GM18505 (cell line): ENCODE measurements around the gene APOL1.
"Not testable (repeated sequence)": the region's sequence is repeated elsewhere in the genome, so short reads cannot be mapped to it uniquely, and the experiment has no call there.

Source experiments
- ATAC-seq: cut with Tn5 transposase; IDR thresholded peaks from one replicate; pipeline ENCODE4 v1.9.1; 2021; ENCODE audit not compliant: unreplicated experiment
- POLR2A ChIP-seq: IDR thresholded peaks from 4 replicates; pipeline ENCODE4 v1.6.1; 2011; ENCODE audit warnings: borderline replicate concordance; ENCODE audit not compliant: insufficient read depth, insufficient read length; ENCODE audit errors: extremely low read depth

The APOL1 gene, protein sequence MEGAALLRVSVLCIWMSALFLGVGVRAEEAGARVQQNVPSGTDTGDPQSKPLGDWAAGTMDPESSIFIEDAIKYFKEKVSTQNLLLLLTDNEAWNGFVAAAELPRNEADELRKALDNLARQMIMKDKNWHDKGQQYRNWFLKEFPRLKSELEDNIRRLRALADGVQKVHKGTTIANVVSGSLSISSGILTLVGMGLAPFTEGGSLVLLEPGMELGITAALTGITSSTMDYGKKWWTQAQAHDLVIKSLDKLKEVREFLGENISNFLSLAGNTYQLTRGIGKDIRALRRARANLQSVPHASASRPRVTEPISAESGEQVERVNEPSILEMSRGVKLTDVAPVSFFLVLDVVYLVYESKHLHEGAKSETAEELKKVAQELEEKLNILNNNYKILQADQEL

DNA sequence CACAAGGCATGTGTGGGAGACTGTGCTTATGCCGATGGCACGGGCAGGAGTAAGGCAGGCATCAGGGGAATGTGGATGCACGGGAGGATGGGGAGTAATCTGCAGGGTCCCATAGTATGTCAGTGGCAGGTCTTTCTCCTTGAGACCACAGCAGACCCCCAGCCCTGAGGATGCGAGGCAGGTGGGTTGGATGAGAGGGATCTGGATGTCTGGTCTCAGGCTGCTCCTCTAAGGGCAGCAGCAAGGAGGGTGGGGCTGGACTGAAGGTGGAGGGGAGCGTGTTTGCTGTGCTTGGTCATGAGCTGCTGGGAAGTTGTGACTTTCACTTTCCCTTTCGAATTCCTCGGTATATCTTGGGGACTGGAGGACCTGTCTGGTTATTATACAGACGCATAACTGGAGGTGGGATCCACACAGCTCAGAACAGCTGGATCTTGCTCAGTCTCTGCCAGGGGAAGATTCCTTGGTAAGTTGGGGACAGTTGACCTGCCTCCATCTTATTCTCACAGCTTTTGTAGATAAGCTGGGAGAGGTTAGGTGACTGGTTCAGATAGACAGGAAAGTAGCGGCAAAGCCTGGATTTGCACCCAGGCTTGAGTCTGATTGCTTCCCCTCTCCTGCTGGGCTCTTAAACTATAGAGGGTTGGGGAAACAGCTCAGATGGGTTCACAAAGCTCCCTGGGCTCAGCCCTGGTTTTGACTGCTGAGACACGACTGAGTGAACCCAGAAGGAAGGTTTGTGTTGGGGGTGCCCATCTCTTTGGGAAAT lies at the start of gene APOL1:
Gene APOL1, plus strand, starts transcription at position 380 of the 769 bp plus-strand sequence. CDS start 1,823 bp downstream, outside the sequence.
- peak; percentile 57 for TF ChIP-seq POLR2A
- no peak for ATAC-seq

DNA sequence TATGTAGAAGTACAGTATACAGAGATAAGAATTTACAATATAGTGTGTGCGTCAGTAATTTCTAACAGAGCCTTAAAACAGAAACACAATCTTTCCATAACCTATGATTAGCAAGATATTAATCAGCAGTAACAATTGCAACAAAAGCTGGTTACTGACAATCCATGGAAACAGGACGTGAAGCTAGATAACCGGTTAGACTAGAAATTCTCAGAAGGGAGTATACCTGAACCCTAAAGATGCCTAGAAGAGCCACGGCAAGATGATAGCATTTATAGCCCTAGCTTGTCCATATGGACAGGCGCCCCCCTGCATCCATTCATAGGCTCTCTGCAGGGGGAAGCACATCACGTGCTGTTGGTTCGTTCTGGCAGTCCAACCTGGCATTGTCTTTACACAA lies 49.5 kb upstream of the APOL1 start:
- not testable (repeated sequence) for ATAC-seq

DNA sequence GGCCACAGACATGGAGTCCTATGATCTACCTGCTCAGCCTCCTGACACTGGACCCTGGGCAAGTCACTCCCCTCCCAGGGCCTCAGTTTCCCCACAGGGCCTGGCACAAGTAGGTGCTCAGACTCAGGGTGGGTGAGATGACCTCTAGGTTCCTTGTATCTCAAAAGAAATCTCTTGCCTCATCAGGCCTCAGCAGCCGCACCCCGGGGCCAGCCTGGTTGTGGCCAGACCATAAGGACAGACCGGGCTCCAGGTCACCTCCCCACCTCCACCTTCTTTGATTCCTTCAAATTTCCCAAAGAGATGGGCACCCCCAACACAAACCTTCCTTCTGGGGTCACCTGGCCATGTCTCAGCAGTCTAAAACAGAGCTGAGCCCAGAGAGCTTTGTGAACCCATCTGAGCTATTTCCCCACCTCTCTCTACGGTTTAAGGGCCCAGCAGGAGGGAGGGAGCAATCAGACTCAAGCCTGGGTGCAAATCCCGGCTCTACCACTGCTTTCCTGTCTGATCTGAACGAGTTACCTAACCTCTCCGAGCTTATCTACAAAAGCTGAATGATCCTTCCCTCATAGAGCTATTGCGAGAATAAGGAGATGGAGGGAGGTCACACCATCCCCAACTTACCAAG lies 48.8 kb upstream of the APOL1 start:
- no peak for ATAC-seq
- no peak for TF ChIP-seq POLR2A

DNA sequence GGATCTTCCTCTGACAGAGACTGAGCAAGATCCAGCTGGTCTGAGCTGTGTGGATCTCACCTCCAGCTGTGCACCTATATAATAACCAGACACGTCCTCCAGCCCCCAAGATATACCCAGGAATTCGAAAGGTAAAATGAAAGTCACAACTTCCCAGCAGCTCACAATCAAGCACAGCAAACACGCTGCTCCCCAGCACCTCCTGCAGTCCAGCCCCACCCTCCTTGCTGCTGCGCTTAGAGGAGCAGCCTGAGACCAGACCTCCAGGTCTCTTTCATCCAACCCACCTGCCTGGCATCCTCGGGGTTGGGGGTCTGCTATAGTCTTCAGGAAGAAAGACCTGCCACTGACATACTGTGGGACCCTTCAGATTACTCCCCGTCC lies 48.3 kb upstream of the APOL1 start:
- no peak for ATAC-seq
- TF ChIP-seq POLR2A, result no peak

DNA sequence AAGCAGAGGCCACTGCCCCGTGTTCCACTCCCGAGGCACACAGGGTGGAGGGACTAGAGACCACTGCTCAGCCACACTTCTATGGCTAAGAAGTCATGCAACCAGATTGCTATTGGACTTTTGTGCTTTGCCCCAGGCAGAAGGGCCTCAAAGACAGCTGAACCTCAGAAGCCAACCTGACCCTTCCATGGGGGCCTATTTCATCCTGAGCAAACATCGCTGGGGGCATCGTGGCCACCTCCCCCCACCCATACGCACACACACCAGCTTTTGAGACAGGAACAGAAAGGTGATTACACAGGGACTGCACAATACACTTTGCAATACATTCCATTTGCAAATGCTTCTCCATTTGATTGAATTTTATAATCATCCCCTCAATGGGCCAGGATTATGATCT lies 47.4 kb upstream of the APOL1 start:
- not testable (repeated sequence) for ATAC-seq

DNA sequence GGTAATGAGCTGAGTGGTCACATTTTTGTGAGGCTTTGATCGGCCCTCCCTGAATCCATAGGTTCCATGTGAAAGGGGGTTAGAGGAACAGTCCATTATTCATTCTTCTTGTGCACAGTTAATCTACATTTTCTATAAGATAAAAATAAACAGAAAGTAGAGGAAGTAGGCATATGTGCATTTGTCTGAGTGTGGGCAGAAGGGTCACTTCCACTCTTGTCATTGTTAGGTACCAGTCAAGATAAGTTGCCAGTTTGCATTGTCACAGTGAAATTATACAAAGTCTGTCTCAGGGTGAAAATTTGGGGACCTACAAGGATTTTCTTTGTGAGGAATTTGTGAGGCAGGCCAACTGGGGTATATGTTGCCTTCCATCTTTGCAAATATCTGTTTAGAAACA lies 46.7 kb upstream of the APOL1 start:
- no peak for ATAC-seq
- TF ChIP-seq POLR2A, result no peak

DNA sequence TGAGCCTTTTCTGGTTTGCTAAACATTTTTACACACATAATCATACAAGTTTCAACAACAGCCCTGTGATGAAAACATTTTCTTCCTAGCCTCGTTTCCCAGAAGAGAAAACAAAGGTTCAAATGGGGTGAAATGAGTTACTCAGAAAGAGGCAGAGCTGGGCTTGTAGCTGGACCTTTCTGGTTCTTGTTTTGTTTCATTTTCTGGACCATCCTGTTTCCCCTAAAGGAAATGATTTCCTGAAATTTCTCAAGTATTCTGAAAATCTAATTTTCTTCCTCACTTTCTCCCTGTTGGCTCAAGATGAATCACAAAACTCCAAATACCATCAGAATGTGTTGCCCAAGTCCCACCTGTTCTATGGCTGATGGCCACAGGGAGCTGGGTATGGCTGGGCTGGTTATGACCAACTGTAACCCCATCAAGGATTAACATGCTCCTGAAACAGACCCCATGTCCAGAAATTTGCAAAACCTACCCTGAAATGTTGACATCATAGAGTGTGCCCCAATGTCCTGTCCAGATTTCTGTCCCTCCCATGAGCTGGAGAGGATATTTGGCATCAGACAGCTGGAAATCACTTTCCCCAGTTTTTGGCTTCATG lies 44.7 kb upstream of the APOL1 start:
- TF ChIP-seq POLR2A, result no peak
- ATAC-seq, result no peak

DNA sequence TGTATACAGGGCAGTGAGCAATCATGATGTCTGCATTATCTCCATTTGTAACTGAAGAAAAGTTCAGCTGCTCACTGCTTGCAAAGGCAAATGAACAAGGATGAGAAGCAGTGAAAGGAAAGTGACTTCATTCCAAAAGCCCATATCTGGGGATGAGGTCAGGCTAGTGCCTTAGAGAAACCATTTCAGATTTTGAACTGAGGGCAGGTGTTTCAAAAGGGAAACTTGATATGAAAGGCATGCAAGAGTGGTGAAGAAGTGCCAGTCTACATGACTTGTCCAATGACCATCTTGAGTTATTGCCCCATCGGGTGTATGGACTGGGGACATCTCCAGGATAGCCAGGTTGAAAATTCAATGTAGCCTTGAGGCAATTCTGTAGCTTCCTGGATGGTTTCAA lies 44.0 kb upstream of the APOL1 start:
- TF ChIP-seq POLR2A, result no peak
- no peak for ATAC-seq

DNA sequence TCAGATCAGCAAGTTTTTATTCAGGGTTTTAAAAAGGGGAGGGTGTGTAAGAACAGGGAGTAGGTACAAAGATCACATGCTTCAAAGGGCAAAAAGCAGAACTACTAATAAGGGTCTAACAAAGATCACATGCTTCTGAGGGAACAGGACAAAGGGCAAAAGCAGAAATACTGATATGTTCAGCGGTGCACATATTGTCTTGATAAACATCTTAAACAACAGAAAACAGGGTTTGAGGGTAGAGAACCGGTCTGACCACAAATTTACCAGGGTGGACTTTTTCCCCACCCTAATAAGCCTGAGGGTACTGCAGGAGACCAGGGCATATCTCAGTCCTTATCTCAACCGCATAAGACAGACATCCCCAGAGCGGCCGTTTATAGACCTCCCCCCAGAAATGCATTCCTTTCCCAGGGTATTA lies 43.4 kb upstream of the APOL1 start:
- ATAC-seq, result not testable (repeated sequence)

DNA sequence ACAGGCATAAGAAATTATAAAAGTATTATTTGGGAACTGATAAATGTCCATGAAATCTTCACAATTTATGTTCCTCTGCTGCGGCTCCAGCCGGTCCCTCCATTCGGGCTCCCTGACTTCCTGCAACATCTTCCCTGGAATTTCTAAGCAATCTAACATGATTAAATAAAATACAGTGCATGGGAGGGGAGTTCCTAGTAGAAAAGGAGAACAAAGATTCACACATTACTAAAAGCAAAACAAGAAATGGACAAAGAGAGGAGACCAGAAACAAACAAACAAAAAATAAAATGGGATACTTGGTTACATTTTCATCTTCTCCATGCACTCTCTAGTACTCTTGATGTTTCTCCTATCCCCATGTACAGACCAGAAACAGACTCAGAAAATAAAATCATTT lies 42.7 kb upstream of the APOL1 start:
- TF ChIP-seq POLR2A, result no peak
- ATAC-seq, result no peak

DNA sequence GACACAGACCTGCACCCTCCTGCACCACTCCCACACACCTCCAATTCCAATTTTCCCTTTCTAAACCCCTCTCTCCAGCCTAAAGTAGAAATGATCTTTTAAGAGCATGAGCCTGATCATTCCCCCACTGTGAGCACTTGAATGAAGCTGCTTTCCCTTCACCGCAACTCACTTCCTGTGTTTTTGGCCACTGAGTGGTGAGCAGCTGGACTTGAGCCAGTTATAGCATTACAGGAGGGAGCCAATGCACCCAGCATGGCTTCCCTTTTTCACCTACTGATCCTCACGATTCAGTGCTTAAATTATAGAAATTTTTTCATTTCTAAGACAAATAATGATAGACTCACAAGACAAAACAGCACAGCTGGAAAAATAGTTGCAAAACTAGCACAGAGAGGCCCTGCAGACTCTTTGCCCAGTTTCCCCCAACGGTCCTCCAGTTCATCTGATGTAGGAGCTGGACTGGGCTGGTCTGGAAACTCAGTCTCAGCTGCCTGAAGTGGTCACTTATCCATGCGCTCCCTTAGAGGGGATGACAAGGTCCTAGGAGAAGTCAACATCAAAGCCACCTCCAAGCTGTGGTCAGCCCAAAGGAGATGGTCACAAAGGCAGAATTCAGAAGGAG lies 41.6 kb upstream of the APOL1 start:
- TF ChIP-seq POLR2A, result no peak
- ATAC-seq, result no peak

DNA sequence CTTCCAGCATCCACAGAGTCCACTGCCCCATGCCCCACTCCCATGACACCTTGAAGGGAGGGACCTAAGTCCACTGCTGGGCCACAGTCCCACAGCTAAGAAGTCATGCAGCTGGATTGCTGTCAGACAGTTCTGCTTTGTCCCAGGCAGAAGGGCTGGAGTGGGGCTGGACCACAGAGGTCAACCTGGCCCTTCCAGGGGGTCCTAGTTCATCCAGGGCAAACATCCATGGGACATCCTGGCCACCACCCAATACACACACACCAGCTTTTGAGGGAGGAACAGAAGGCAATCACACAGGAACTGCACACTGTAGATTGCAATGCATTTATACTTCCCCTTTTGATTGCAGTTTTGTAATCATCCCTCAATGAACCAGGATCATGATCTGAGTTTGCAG lies 40.0 kb upstream of the APOL1 start:
- TF ChIP-seq POLR2A, result no peak
- ATAC-seq, result no peak

DNA sequence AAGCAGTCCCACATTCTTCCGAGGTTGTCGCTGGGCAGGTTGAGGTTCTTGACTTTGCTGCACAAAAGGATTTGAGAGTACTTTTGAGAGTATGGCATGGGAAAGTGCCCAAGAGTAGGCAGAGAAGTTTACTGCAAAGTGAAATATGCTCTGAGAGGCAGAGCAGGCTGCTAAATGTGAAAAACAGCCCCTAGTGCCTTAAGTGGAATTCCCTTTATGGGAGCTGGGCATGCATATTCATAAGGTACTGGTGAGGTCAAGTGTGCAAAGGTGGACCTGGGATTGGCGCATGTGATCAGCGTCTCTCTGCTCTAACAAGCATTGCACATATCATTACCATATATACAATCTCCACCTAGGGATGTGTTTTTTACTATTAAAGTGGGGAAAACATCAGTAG lies 39.3 kb upstream of the APOL1 start:
- no peak for ATAC-seq
- no peak for TF ChIP-seq POLR2A

DNA sequence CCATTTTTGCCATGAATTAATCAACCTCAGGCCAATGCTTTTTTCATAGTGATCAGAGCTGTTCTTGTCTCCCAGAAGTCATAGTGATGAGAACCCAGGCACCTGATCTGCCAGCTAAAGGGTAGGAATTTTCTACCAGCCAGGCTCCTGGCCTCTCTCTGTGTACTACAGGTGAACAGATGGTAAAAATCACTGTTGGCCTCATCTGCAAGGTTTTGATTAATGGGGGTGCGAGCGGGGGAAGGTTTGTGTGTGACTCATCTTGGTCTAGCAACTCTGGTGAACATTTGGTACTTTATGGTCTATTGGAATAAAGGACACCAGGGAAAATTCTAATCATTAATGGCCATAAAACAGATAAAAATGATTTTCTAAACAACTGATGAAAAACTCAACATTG lies 37.0 kb upstream of the APOL1 start:
- TF ChIP-seq POLR2A, result no peak
- ATAC-seq, result no peak

DNA sequence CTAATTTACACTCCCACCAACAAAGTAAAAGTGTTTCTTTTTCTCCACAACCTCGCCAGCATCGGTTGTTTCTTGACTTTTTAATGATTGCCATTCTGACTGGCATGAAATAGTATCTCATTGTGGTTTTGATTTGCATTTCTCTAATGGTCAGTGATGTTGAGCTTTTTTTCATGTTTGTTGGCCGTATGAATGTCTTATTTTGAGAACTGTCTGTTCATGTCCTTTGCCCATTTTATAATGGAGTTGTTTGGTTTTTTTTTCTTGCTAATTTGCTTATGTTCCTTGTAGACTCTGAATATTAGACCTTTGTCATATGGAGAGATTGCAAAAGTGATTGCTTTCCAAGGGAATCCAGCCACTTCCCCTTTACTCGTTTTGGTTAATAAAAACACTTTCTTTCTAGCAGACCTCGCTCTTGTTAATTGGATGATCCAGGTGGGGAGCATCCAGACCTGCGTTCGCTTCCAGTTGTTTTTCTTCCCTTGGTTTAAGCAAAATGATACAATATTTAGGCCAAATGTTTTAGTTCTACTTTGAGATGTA lies 34.2 kb upstream of the APOL1 start:
- TF ChIP-seq POLR2A, result no peak

More for the DNA sequence above, 34.2 kb upstream of the APOL1 start:
- ATAC-seq, result no peak
